ENCODE data around the gene VKORC1.
"Not testable (repeated sequence)": the region's sequence is repeated elsewhere in the genome, so short reads cannot be mapped to it uniquely, and the experiment has no call there.

The VKORC1 gene

GRCh38 chr16:31094424-31095120 lies at the start of gene VKORC1:
VKORC1 (minus strand) TSS chr16:31094797; CDS start chr16:31094729, 68 bp downstream.
- peak; percentile 98 for DNase-seq

GRCh38 chr16:31143694-31144148 lies 49.1 kb upstream of the VKORC1 start:
- DNase-seq = no peak

GRCh38 chr16:31143011-31143693 lies 48.6 kb upstream of the VKORC1 start:
- no peak for DNase-seq

GRCh38 chr16:31142109-31143010 lies 47.8 kb upstream of the VKORC1 start:
- peak; percentile 95 for DNase-seq

- DNase-seq = no peak
Measured at GRCh38 chr16:31141489-31142108, 47.0 kb upstream of the VKORC1 start.

- not testable (repeated sequence) for DNase-seq
Measured at GRCh38 chr16:31141071-31141469, 46.5 kb upstream of the VKORC1 start.

GRCh38 chr16:31138621-31139578 lies 44.3 kb upstream of the VKORC1 start:
- DNase-seq = no peak

- not testable (repeated sequence) for DNase-seq
Measured at GRCh38 chr16:31136822-31137499, 42.4 kb upstream of the VKORC1 start.

GRCh38 chr16:31136287-31136662 lies 41.7 kb upstream of the VKORC1 start:
- no peak for DNase-seq

- no peak for DNase-seq
Measured at GRCh38 chr16:31135535-31136286, 41.1 kb upstream of the VKORC1 start, which contains the start of gene PRSS8. PRSS8 (minus strand) TSS chr16:31135727; CDS start chr16:31135498, 229 bp downstream.

- DNase-seq = no peak
Measured at GRCh38 chr16:31134625-31135534, 40.3 kb upstream of the VKORC1 start.

- DNase-seq = no peak
Measured at GRCh38 chr16:31134091-31134571, 39.5 kb upstream of the VKORC1 start.

- no peak for DNase-seq
Measured at GRCh38 chr16:31133046-31133501, 38.5 kb upstream of the VKORC1 start.

GRCh38 chr16:31132303-31132979 lies 37.8 kb upstream of the VKORC1 start:
- DNase-seq = no peak

- DNase-seq = no peak
Measured at GRCh38 chr16:31131841-31132271, 37.3 kb upstream of the VKORC1 start.

- no peak for DNase-seq
Measured at GRCh38 chr16:31131416-31131815, 36.8 kb upstream of the VKORC1 start.

GRCh38 chr16:31130899-31131298 lies 36.3 kb upstream of the VKORC1 start:
- DNase-seq = no peak

GRCh38 chr16:31130336-31130891 lies 35.8 kb upstream of the VKORC1 start:
- no peak for DNase-seq
